Stimulated activated CD8-positive, alpha-beta memory T cell treated with anti-CD3 and anti-CD28 coated beads, Interleukin-4, amount 100 ng/mL, for 24 hours (primary cell): ENCODE data around the gene ASMTL.
"Not testable (repeated sequence)": the region's sequence is repeated elsewhere in the genome, so short reads cannot be mapped to it uniquely, and the experiment has no call there.

Experiments
- DNase-seq: peaks from one replicate; pipeline ENCODE4 v3.0.0-alpha.2; 2020; ENCODE audit warnings: low read depth

Gene ASMTL

DNA sequence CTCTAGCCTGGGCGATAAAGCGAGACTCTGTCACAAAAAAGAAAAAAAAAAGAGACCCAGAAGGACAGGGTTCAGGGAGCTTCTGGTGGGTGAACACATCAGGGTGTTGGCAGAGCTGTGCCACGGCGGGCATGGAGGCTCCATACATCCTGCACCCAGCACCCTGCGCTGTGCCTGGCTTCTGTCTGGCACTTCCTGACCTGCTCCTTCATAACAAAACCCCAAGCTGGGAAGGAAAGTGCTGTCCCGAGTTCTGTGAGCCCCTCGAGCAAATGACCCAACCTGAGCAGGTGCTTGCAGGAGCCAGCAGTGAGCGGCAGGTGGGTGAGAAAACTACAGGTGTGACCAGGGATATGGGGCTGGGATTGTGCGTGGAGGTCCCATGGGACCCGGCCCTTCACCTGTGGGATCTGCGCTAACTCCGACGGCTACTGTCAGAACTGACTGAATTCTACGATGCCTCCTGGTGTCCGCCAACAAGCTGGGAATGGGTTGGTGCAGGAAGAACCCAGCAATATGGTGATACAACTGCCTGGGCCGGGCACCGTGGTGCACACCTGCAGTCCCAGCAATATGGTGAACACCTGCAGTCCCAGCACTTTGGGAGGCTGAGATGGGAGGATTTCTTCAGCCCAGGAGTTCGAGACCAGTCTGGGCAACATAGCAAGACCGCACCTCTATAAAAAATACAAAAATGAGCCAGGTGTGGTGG, 18.9 kb downstream of the ASMTL start:
- no peak for DNase-seq

DNA sequence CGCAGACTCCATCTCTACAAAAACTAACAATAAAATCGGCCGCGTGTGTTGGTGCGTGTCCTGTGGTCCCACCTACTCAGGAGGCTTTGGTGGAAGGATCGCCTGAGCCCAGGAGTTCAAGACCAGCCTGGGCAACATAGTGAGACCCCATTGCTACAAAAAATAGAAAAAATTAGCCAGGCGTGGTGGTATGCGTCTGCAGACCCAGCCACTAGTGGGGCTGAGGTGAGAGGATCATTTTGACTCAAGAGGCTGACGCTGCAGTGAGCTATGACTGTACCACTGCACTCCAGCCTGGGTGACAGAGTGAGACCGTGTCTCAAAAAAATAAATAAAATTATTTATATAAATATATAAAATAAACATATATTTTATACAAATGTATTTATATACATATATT, 22.3 kb downstream of the ASMTL start:
- DNase-seq, result no peak

DNA sequence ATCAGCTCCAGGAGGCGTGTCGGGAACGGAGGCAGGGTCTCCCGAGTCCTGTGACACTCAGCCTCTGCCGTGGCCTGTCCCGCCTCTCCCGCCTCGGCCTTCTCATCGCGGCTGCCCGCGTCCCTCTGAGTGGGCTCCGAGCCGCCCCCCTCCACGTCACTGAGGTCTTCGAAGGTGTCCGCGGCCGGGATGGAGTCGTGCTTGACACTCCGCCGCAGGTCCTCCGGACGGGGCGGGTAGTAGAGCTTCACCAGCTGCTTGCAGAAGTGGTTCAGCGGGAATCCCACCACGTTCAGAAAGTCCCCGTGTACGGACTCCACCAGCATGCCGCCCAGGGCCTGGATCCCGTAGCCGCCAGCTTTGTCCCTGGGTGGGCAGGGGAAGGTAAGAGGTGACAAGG, 25.0 kb downstream of the ASMTL start:
- no peak for DNase-seq

DNA sequence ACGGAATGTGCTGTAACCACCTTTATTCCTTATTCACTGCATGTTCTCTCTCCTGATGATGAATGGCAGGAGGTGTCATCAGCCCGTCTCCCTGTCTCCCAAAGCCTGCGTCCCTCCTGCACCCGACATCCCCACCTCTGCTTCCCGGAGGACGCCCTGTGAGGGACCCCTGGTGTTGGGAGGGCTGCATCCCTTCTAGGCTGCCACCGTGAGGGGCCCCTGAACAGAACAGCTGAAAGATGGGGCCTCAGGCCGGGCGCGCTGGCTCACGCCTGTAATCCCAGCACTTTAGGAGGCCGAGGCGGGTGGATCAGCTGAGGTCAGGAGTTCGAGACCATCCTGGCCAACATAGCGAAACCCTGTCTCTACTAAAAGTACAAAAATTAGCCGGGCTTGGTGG, 26.4 kb downstream of the ASMTL start:
- DNase-seq, result not testable (repeated sequence)

- no peak for DNase-seq
These were observed 27.3 kb downstream of the ASMTL start for GRCh38 chrX:1425381-1425780.

DNA sequence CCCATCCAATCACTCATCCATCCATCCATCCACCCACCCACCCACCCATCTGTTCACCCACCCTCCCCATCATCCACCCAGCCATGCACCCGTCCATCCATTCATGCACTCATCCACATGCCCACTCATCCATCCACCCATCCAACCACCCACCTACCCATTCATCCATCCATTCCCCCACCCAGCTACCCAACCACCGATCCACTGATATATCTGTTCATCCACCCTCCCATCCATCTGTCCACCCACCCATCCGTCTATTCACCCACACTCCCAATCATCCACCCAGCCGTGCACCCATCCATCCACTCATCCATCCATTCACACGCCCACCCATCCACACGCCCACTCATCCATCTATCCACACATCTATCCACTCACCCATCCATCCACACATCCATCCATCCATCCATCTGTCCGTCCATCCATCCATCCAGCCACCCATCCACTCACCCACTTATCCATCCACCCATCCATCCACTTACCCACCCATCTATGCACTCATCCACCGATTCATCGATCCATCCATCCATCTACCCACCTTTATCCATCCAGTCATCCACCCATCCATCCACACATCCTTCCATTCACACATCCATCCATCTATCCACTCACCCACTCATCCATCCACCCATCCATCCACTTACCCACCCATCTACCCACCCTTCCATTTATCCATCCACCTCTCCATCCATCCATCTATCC, 28.4 kb downstream of the ASMTL start:
- no peak for DNase-seq

GRCh38 chrX:1423215-1423614, 29.5 kb downstream of the ASMTL start:
- DNase-seq, result no peak

- DNase-seq, result no peak
These were observed 30.6 kb downstream of the ASMTL start for GRCh38 chrX:1422135-1422465.

DNA sequence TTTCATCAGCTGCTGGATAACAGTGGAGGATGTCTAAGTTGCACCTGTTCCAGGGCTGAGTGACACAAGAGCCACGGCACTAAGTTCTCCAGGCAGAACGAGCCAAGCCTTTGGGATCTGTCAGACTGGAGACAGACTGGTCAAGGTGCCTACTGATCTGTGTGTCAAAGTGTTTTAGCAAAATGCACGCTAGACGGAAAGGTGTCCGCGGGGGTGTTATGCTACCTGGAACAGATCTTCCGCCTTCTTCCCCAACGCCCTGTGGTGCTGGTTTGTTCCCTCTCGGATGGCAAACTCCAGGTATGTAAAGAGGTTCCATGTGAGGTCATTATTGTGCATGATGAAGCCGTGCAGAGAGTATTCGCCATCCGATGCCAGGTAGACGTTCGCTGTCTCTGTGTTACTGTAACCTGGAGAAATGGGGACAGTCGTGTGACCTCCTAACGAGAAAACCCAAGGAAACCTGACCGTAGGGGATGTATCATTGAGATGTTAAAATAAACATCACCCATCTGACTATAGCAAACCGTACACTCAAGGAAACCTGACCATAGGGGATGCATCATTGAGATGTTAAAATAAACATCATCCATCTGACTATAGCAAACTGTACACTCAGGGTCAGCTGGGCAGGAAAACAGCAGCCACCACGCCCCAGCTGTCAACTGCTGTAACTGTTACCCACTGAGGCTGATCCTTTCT, 31.1 kb downstream of the ASMTL start:
- no peak for DNase-seq

DNA sequence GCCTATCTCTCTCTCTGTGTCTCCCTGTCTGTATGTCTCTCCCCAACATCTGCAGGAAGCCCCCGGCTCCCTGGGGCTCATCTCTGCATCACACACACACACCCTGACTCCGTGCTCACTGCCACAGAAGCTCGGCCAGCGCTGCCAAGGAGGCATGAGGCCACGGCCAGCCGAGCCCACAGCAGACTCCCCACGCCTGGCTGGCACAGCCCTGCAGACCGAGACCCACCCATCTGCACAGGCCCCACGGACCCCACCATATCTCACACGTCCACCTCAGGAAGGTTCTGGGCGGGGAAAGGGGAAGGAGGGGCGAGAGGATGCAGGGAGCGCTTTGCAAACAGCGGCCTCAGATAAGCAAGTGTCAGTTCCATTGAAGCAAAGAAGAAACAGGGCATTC, 32.3 kb downstream of the ASMTL start:
- no peak for DNase-seq

DNA sequence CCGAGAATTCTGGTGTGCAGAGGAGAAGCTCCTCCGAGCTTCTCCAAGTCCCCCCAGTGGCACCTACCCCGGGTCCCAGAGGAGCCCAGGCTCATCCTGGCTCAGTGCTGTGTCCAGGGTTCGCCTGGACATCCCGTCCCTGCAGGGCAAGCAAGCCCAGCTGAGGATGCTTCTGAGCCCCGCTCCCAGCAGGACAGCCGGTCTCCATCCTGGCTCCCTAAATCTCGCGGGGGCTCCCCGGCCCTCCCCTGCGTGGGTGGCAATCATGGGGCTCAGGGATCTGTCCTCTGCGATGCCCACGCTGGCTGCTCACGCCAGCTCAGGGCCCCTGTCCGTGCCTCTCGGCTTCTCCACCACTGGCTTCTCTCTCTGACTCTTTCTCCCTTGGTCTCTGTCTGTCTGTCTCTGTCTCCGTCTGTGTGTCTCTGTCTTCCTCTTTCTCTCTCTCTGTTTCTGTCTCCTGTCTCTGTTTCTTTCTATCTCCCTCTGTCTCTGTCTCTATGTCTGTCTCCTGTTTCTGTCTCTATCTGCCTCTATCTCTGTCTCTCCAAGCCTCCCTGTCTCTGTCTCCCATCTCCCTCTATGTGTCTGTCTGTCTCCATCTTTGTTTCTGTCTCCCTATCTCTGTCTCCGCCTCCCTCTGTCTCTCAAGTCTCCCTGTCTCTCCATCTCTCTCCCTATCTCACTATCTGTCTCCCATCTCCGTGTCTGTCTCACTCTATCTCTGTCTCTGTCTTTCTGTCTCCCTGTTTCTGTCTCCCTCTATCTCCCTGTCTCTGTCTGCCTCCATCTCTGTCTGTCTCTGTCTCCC, 33.0 kb downstream of the ASMTL start:
- no peak for DNase-seq

DNA sequence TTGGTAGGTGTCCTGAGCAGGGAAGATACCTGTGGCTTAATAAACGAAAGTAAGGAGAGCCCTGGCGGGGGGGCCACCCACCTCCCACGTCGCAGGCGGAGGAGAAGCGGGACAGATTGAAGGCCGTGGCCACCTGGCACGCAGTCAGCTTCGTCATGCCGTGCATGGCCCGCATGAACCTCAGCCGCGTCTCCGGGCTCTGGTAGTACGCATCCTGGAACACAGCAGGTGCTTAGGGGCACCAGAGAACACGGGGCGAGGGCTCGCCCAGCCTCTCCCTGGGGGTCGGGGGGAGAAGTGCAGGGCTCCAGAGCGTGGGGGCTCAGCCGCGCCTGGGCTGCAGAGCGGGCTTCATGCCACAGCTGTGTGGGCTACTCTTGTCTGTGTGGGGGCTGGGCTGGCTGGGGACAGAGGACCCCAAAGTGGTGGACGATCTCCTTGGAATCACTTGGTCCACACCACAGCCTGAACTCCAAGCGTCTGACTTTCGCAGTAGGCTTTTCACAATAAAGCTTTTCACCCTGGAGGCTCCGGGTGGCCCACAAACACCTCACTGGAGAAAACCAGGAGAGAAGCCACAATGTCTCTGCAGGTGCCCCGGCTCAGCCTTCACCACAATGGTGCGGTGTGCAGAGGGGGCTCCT, 33.7 kb downstream of the ASMTL start:
- DNase-seq, result no peak

GRCh38 chrX:1417921-1418771, 34.6 kb downstream of the ASMTL start:
- DNase-seq, result no peak

DNA sequence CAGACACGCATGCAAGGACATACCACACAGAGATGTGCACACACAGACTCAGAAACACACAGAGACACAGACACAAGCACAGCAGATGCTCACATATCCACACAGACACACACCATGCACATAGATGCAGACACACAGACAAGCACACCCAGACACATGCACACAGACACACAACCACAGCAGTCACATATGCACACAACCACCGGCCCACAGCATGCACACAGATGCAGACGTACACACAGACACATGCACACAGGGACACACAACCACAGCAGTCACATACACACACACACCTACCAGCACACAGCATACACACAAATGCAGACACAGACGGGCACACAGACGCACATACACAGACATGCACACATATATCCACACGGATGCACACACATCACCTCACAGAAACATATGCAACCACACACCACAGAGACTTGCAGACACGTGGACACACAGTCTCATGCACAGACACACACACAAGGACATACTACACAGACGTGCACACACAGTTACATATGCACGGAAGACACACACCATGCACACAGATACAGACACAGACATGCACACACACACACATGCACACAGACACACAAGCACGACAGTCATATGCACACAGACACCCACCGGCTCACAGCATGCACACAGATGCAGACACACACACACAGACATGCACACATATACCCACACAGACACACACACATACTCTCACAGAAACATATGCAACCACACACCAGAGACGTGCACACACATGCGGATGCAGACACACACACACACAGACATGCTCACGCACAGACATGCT, 35.5 kb downstream of the ASMTL start:
- DNase-seq, result no peak

DNA sequence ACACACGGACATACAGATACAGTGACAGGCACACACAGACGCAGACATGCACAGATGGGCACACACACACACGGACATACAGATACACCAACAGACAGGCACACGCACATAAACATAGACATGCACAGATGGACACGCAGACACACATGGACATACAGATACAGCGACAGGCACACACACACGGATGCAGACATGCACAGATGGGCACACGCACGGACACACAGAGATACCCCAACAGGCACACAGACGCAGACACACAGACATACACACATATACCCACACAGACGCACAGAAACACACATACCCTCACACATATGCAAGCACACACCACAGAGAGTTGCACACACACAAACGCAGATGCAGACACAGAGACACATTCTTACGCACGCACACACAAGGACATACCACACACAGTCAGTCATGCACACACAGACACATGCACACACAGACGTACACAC, 36.4 kb downstream of the ASMTL start:
- no peak for DNase-seq

- DNase-seq, result no peak
These were observed 40.1 kb downstream of the ASMTL start for GRCh38 chrX:1412551-1413161.

- no peak for DNase-seq
These were observed 41.4 kb downstream of the ASMTL start for GRCh38 chrX:1411326-1411725.

GRCh38 chrX:1407035-1407434, 45.7 kb downstream of the ASMTL start:
- DNase-seq, result no peak

- DNase-seq, result not testable (repeated sequence)
These were observed 46.9 kb downstream of the ASMTL start for GRCh38 chrX:1405769-1406168.

DNA sequence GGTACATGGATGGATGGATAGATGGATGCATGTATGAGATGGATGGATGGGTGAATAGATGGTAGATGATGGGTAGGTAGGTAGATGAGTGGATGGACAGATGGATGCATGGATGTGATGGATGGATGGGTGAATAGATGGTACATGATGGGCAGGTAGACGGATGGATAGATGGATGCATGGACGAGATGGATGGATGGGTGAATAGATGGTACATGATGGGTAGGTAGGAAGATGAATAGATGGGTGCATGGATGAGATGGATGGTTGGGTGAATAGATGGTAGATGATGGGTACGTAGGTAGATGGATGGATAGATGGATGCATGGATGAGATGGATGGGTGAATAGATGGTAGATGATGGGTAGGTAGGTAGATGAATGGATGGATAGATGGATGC, 48.8 kb downstream of the ASMTL start:
- DNase-seq, result not testable (repeated sequence)
